ENCODE results near the gene FJX1. TPM values are rescaled to one million over a fixed set of nuclear protein-coding genes. Genes with fewer than 3 reads are reported as not detected.

The FJX1 gene
- 103 and 145 TPM in 2 replicates for total RNA-seq

GRCh38 chr11:35617687-35618496 is at the start of gene FJX1:
TSS of gene FJX1 (plus strand) at chr11:35618460. CDS start at chr11:35618637, 177 bp downstream.

GRCh38 chr11:35662649-35663407 is 44.6 kb downstream of the FJX1 start, which contains the start of gene TRIM44:
TSS of gene TRIM44 (plus strand) at chr11:35662775. CDS start at chr11:35663112, 337 bp downstream.

Other genes with a start within 250 kb of the FJX1 start
- gene SLC1A2, start 198.9 kb upstream of the FJX1 start, total RNA-seq: not detected in 2 replicates
- 1.6 and 12.7 TPM in 2 replicates for gene PAMR1, start 92.8 kb upstream of the FJX1 start, total RNA-seq
- gene TRIM44, start 44.3 kb downstream of the FJX1 start, total RNA-seq: 15.5 and 21.7 TPM in 2 replicates